DND-41 (cell line): ENCODE results near the gene STOX1.
"Not testable (repeated sequence)": the region's sequence is repeated elsewhere in the genome, so short reads cannot be mapped to it uniquely, and the experiment has no call there.

Experiments
- EZH2 ChIP-seq: IDR thresholded peaks from 3 replicates; pipeline ENCODE4 v1.6.1; 2012; ENCODE audit warnings: borderline replicate concordance, low read depth, mild to moderate bottlenecking, moderate library complexity, low read length, inconsistent platforms; ENCODE audit not compliant: severe bottlenecking
- TF ChIP-seq, protein P1 (sequence below): IDR thresholded peaks from 2 replicates; pipeline ENCODE4 v1.5.1; 2012; ENCODE audit warnings: borderline replicate concordance, low read length, moderate library complexity, mild to moderate bottlenecking; ENCODE audit not compliant: poor library complexity, severe bottlenecking; ENCODE audit errors: extremely low read depth

DNA sequence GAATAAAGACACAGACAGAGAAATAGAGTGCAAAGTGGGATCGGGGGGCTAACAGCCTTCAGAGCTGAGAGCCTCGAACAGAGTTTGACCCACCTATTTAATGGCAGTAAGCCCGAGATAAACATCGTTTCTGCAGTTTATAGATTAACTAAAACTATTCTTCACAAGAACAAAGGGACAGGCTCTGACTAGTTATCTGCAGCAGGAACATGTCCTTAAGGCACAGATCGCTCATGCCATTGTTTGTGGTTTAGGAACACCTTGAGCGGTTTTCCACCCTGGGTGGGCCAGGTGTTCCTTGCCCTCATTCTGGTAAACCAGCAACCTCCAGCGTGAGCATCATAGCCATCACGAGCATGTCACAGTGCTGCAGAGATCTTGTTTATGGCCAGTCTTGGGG lies 40.8 kb downstream of the STOX1 start:
- TF ChIP-seq, protein P1, sequence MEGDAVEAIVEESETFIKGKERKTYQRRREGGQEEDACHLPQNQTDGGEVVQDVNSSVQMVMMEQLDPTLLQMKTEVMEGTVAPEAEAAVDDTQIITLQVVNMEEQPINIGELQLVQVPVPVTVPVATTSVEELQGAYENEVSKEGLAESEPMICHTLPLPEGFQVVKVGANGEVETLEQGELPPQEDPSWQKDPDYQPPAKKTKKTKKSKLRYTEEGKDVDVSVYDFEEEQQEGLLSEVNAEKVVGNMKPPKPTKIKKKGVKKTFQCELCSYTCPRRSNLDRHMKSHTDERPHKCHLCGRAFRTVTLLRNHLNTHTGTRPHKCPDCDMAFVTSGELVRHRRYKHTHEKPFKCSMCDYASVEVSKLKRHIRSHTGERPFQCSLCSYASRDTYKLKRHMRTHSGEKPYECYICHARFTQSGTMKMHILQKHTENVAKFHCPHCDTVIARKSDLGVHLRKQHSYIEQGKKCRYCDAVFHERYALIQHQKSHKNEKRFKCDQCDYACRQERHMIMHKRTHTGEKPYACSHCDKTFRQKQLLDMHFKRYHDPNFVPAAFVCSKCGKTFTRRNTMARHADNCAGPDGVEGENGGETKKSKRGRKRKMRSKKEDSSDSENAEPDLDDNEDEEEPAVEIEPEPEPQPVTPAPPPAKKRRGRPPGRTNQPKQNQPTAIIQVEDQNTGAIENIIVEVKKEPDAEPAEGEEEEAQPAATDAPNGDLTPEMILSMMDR, result not testable (repeated sequence)
- TF ChIP-seq EZH2, result not testable (repeated sequence)
